Right forelimb (tissue), 1 donor: ENCODE results near the gene NUDT16L1.

Source experiments
- DNase-seq: peaks from one replicate; pipeline ENCODE4 v3.0.0-alpha.2; 2018

NUDT16L1 gene

GRCh38 chr16:4683255-4684057 lies 9.9 kb upstream of the NUDT16L1 start:
- DNase-seq = no peak

- DNase-seq = no peak
Observed at GRCh38 chr16:4684058-4684715, 9.2 kb upstream of the NUDT16L1 start.

- no peak for DNase-seq
Observed at GRCh38 chr16:4684763-4685162, 8.6 kb upstream of the NUDT16L1 start.

- DNase-seq = no peak
Observed at GRCh38 chr16:4685292-4685691, 8.1 kb upstream of the NUDT16L1 start.

GRCh38 chr16:4685776-4686496 lies 7.4 kb upstream of the NUDT16L1 start:
- peak; percentile 39 for DNase-seq

GRCh38 chr16:4686497-4687210 lies 6.7 kb upstream of the NUDT16L1 start:
- DNase-seq = peak; percentile 39

- DNase-seq = no peak
Observed at GRCh38 chr16:4687416-4687815, 5.9 kb upstream of the NUDT16L1 start.

- no peak for DNase-seq
Observed at GRCh38 chr16:4687946-4688673, 5.3 kb upstream of the NUDT16L1 start.

- no peak for DNase-seq
Observed at GRCh38 chr16:4688674-4689045, 4.7 kb upstream of the NUDT16L1 start.

GRCh38 chr16:4689091-4689671 lies 4.2 kb upstream of the NUDT16L1 start:
- DNase-seq = no peak

- DNase-seq = peak; percentile 42
Observed at GRCh38 chr16:4689864-4690704, 3.3 kb upstream of the NUDT16L1 start.

GRCh38 chr16:4690946-4691665 lies 2.3 kb upstream of the NUDT16L1 start:
- DNase-seq = peak; percentile 44

GRCh38 chr16:4691666-4692412 lies 1.5 kb upstream of the NUDT16L1 start:
- peak; percentile 45 for DNase-seq

GRCh38 chr16:4692460-4693295 lies 684 bp upstream of the NUDT16L1 start:
- peak; percentile 43 for DNase-seq

GRCh38 chr16:4693956-4694641 lies 737 bp downstream of the NUDT16L1 start:
- peak; percentile 68 for DNase-seq

GRCh38 chr16:4694642-4695451 lies 1.5 kb downstream of the NUDT16L1 start:
- DNase-seq = peak; percentile 46
